ENCODE results near the gene RAB17. TPM values are rescaled to one million over a fixed set of nuclear protein-coding genes. Genes with fewer than 3 reads are reported as not detected.

The RAB17 gene
- total RNA-seq, 1 experiment from 2014 or later = 23.6 TPM

DNA sequence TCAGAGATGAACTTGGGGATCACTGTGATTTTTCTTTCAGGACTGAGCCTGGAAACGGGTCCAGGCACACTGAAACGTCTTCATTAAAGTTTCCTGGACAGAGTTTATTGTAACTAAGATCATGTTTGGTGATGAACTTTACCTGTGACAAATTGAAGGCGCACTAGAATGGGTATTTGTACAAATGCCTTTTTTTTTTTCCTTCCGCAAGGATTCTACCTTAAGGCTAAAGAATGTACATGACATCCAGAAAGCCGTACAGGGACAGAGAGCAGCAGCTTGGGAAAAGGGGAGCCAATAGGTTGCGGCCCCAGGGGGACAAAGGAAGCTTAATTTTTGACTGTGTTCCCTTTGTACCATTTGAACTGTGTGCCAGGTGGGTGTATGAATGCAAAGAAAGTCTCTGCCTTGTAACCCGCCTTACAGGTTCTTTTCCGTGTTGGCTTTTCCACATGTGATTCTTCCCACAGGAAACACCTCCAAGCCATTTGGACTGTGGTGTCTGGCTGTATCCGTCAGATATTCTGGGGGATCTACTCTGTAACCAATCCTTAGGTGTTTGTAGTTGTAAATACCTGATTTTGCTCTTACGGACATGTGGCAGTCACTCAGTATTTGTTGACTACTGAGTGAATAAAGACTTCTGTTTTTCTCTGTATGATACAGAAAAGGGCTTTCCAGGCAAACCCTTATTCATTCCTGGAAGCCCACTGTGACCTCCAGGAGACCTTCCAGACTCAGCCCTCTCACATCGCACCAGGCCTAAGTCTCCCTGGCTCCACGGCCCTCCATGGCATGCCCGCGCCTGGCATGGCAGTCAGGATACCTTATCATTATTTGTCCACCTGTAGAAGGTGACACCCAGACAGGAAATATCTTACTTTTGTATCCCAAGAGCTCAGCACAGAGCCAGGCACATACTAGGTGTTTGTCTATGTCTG is 38.0 kb upstream of the RAB17 start:
- ChIA-PET POLR2A (no interaction called here), CTCF (no interaction called here)
- Histone ChIP-seq H3K27me3 (ENCODE audit: control insufficient read depth, insufficient read depth, low read length) (no peaks in the 10 kb centered on the region), H3K9me3 (ENCODE audit: control insufficient read depth, insufficient read depth, low read depth, low read length) (no peaks in the 10 kb centered on the region), H3K4me1 (ENCODE audit: control insufficient read depth, insufficient read depth, low read length) (peaks cover 20% of the 10 kb centered on the region), H3K4me3 (ENCODE audit: low read depth in 2 of 2, low read length in 2 of 2) (peak overlapping the region; percentile 63 to 71), H3K36me3 (ENCODE audit: control insufficient read depth, insufficient read depth, low read length) (no peaks in the 10 kb centered on the region), H3K27ac (ENCODE audit: low read length) (peak overlapping the region; percentile 24; the same call in 1 of the 2 replicates)
- TF ChIP-seq, protein P1, sequence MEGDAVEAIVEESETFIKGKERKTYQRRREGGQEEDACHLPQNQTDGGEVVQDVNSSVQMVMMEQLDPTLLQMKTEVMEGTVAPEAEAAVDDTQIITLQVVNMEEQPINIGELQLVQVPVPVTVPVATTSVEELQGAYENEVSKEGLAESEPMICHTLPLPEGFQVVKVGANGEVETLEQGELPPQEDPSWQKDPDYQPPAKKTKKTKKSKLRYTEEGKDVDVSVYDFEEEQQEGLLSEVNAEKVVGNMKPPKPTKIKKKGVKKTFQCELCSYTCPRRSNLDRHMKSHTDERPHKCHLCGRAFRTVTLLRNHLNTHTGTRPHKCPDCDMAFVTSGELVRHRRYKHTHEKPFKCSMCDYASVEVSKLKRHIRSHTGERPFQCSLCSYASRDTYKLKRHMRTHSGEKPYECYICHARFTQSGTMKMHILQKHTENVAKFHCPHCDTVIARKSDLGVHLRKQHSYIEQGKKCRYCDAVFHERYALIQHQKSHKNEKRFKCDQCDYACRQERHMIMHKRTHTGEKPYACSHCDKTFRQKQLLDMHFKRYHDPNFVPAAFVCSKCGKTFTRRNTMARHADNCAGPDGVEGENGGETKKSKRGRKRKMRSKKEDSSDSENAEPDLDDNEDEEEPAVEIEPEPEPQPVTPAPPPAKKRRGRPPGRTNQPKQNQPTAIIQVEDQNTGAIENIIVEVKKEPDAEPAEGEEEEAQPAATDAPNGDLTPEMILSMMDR (IDR thresholded peaks at IDR 0.05) = no peak
- no peak for TF ChIP-seq POLR2AphosphoS5 (IDR thresholded peaks at IDR 0.05; ENCODE audit: low read depth, low read length)
- no peak for TF ChIP-seq REST (IDR thresholded peaks at IDR 0.05; ENCODE audit: insufficient read depth in 1 of 2, low read depth in 2 of 2, low read length in 1 of 2)
- no peak for TF ChIP-seq SIN3A (IDR thresholded peaks at IDR 0.05; ENCODE audit: borderline replicate concordance, insufficient read depth, low read depth, low read length)
- no peak for TF ChIP-seq TCF7L2 (IDR thresholded peaks at IDR 0.05; ENCODE audit: low read depth, low read length)
- intact Hi-C loops (cut with micrococcal nuclease; ENCODE audit: unreplicated experiment) = no loop called here
- ATAC-seq = no peak
- in situ Hi-C loops (cut with HindIII; ENCODE audit: low pct_unique_long_range_greater_than_20kb, low sequenced_read_pairs) = no loop called here
- no peak for DNase-seq (ENCODE audit: low read depth, low spot score)
- no TSS peak for BruUV-seq (replicated peaks)

DNA sequence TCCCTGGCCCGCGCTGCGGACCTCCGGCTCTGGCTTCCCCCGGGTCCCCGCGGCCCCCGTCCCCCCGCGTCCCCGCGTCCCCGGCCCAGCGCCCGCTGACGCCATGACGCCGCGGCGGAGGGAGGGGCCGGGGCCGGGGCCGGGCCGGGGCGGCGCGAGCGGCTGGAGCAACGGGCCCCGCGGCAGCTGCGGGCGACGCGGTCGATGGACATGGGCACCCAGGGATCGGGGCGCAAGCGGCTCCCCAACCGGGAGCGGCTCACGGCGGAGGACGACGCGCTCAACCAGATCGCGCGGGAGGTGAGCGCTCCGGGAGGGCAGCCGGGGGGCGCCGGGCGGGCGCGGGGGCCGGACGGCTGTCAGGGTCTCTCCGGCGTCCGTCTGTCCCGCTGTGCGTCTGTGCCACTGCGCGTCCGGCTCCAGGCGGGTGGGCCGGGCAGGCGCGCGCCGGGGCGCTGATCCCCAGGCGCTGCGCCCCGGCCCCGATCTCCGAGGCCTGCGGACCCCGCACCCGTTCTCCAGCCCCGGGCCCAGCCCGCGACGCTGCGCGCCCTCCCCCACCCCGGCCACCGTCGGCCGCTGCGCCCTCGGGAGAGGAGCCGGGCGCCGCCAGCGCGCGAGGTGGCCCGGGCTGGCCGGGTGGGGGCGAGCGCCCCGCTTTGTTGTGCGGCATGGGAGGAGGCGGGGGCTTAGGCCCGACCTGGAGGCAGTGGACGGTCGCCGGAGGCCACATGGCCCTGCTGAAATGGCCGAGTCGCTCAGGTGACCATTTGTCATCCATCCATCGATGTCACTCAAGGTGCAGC is 37.1 kb upstream of the RAB17 start, which contains the start of gene LRRFIP1:
TSS of gene LRRFIP1 (plus strand) at position 147 of the 806 bp plus-strand sequence. CDS start at position 205, 58 bp downstream.
- DNase-seq (ENCODE audit: low read depth, low spot score) (no peak), ATAC-seq (peak; percentile 92)
- no peaks in the 10 kb centered on the region for H3K9me3 ChIP-seq (ENCODE audit: control insufficient read depth, insufficient read depth, low read depth, low read length)
- ChIA-PET CTCF (no interaction called here), POLR2A (no interaction called here)
- peak within 1 kb of the TSS; percentile 63 to 71 for H3K4me3 ChIP-seq (ENCODE audit: low read depth in 2 of 2, low read length in 2 of 2)
- peaks cover 20% of the 10 kb centered on the region for H3K4me1 ChIP-seq (ENCODE audit: control insufficient read depth, insufficient read depth, low read length)
- H3K36me3 ChIP-seq (ENCODE audit: control insufficient read depth, insufficient read depth, low read length) = no peaks in the 10 kb centered on the region
- no peaks in the 10 kb centered on the region for H3K27me3 ChIP-seq (ENCODE audit: control insufficient read depth, insufficient read depth, low read length)
- BruUV-seq (replicated peaks) = no TSS peak
- in situ Hi-C loops (cut with HindIII; ENCODE audit: low pct_unique_long_range_greater_than_20kb, low sequenced_read_pairs) (no loop called here), intact Hi-C loops (cut with micrococcal nuclease; ENCODE audit: unreplicated experiment) (no loop called here)
- TF ChIP-seq, protein P1 (IDR thresholded peaks at IDR 0.05) = no peak; the same call in 1 of the 2 replicates
- no peak for TF ChIP-seq SIN3A (IDR thresholded peaks at IDR 0.05; ENCODE audit: borderline replicate concordance, insufficient read depth, low read depth, low read length)
- no peak for TF ChIP-seq POLR2AphosphoS5 (IDR thresholded peaks at IDR 0.05; ENCODE audit: low read depth, low read length)
- TF ChIP-seq TCF7L2 (IDR thresholded peaks at IDR 0.05; ENCODE audit: low read depth, low read length) = no peak
- no peak for TF ChIP-seq REST (IDR thresholded peaks at IDR 0.05; ENCODE audit: insufficient read depth in 1 of 2, low read depth in 2 of 2, low read length in 1 of 2)
- H3K27ac ChIP-seq (ENCODE audit: low read length) = peak within 1 kb of the TSS; percentile 39
